Sigmoid colon (tissue), 4 donors: ENCODE data around the gene PRPF40B.

Experiments
- EP300 ChIP-seq, 4 donors: sonication (generic); formaldehyde crosslinking; IDR thresholded peaks; one replicate each; pipeline ENCODE4 v1.6.1; 2017; ENCODE audit warnings: antibody characterized with exemption in 4 of 4
- POLR2AphosphoS5 ChIP-seq, 4 donors: sonication (generic); formaldehyde crosslinking; IDR thresholded peaks; one replicate each; pipeline ENCODE4 v1.6.1; 2017; ENCODE audit warnings: antibody characterized with exemption in 4 of 4
- TF ChIP-seq, protein P1 (sequence below), 4 experiments: fragments of 450-650 bp in 3 of 4; fragments of 200-600 bp in 1 of 4; IDR thresholded peaks; one replicate each; pipeline ENCODE4 v1.5.1; 2016 to 2019; ENCODE audit warnings: antibody characterized with exemption in 4 of 4, mild to moderate bottlenecking in 3 of 4, moderate library complexity in 2 of 4

- TF ChIP-seq POLR2AphosphoS5 (IDR thresholded peaks at IDR 0.05) (no peak), EP300 (IDR thresholded peaks at IDR 0.05) (no peak)
- TF ChIP-seq, protein P1, sequence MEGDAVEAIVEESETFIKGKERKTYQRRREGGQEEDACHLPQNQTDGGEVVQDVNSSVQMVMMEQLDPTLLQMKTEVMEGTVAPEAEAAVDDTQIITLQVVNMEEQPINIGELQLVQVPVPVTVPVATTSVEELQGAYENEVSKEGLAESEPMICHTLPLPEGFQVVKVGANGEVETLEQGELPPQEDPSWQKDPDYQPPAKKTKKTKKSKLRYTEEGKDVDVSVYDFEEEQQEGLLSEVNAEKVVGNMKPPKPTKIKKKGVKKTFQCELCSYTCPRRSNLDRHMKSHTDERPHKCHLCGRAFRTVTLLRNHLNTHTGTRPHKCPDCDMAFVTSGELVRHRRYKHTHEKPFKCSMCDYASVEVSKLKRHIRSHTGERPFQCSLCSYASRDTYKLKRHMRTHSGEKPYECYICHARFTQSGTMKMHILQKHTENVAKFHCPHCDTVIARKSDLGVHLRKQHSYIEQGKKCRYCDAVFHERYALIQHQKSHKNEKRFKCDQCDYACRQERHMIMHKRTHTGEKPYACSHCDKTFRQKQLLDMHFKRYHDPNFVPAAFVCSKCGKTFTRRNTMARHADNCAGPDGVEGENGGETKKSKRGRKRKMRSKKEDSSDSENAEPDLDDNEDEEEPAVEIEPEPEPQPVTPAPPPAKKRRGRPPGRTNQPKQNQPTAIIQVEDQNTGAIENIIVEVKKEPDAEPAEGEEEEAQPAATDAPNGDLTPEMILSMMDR (IDR thresholded peaks at IDR 0.05) = no peak
Measured at GRCh38 chr12:49609875-49610154, 13.5 kb upstream of the PRPF40B start.
